ENCODE data around the gene ALDH3A2. TPM values are rescaled to one million over a fixed set of nuclear protein-coding genes. Genes with fewer than 3 reads are reported as not detected.

ALDH3A2 gene
- total RNA-seq (2022; extraction: Qiagen RNA extraction; ENCODE audit: low read depth): 150 to 182 TPM (median 169 TPM) in 5 replicates

GRCh38 chr17:19648475-19649273 lies at the start of gene ALDH3A2:
Gene ALDH3A2 (plus strand): TSS chr17:19648751. CDS start chr17:19648972, 221 bp downstream.

DNA sequence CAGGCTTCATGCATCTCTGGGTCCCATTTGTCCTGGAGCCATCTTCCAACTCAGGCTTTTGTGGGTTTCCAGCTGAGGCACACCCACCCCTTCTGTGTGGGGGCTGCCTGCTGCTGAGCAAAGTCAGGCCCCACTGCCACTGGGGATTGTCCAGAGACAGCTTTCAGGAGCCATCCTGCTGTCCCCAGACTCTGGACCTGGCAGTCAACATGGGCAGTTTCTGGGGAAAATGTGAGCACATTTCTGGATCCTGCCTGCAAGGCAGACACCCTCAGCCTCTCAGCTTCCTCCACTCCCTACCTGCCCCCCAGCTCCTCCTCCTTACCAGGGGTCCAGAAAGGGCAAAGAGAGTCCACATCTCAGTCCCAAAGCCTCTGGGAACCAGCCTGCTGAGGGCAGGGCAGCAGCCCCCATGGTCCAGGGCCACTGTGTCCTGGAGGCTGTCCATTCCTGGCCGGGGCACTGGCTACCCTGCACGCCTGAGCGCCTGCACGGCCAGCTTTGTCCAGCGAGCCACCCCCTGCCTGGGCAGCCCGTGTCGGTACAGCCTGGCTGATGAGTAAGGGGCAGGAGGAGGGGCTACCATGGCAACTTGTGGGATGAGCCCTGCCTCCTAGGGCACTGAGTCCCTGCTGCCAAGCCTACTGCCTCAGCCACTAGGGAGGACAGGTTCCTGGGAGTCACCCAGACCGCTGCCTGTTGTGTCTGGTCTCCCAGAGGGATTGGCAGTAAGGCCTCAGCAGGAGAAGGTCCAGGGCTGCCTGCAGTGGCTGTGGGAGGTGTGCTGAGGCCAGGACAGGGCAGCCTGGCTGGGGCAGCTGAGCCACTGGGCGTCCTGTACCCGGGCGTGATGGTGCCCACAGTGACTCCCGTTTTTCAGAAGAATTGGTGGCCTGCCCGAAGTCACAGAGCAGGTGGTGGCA lies 67.8 kb downstream of the ALDH3A2 start, which contains the start of gene SLC47A2:
Gene SLC47A2 (minus strand): TSS at position 477 of the 923 bp plus-strand sequence. CDS start 29 bp downstream, at position 448.

Other genes starting within 250 kb of the ALDH3A2 start
- gene RNF112, start 237.5 kb upstream of the ALDH3A2 start, total RNA-seq (2022; extraction: Qiagen RNA extraction; ENCODE audit: low read depth): 0.32 to 0.98 TPM (median 0.51 TPM) in 5 replicates
- 21.0 to 24.5 TPM (median 22.7 TPM) in 5 replicates for gene SLC47A1, start 114.9 kb upstream of the ALDH3A2 start, total RNA-seq (2022; extraction: Qiagen RNA extraction; ENCODE audit: low read depth)
- gene SLC47A2, start 67.8 kb downstream of the ALDH3A2 start, total RNA-seq (2022; extraction: Qiagen RNA extraction; ENCODE audit: low read depth): 0.09 to 0.16 TPM (median 0.14 TPM) in 4 of 5 replicates, not detected in the other
- gene ALDH3A1, start 99.5 kb downstream of the ALDH3A2 start, total RNA-seq (2022; extraction: Qiagen RNA extraction; ENCODE audit: low read depth): 787 to 1,153 TPM (median 809 TPM) in 5 replicates
- 9.6 to 18.1 TPM (median 14.9 TPM) in 5 replicates for gene ULK2, start 219.2 kb downstream of the ALDH3A2 start, total RNA-seq (2022; extraction: Qiagen RNA extraction; ENCODE audit: low read depth)